Esophagus squamous epithelium (tissue), 5 donors: Measurements from ENCODE around the gene TMEM163. TPM values are rescaled to one million over a fixed set of nuclear protein-coding genes. Genes with fewer than 3 reads are reported as not detected.
A peak's percentile ranks its signal among the peaks of the same experiment; 100 is the strongest.

Source experiments
- DNase-seq: peaks from one replicate; lab custom pipeline; 2025; lab: John Stamatoyannopoulos, UW
- H3K27ac ChIP-seq, 4 donors: fragments of 200-600 bp; sonication (generic); one replicate each; pipeline ENCODE4 v1.5.1; 2016 to 2019; ENCODE audit warnings: mild to moderate bottlenecking in 1 of 4
- H3K27me3 ChIP-seq, 4 donors: fragments of 200-600 bp; sonication (generic); 1 replicate in 3 of 4; 2 replicates in 1 of 4; pipeline versions ENCODE4 v1.5.1 to v1.6.0; 2017 to 2021; ENCODE audit warnings: antibody characterized with exemption in 1 of 4
- H3K36me3 ChIP-seq, 3 donors: fragments of 200-600 bp; sonication (generic); one replicate each; pipeline ENCODE4 v1.5.1; 2016 to 2019
- H3K4me1 ChIP-seq, 3 donors: fragments of 200-600 bp; sonication (generic); one replicate each; pipeline ENCODE4 v1.5.1; 2017 to 2019
- H3K4me3 ChIP-seq, 4 donors: fragments of 200-600 bp; sonication (generic); 1 replicate in 3 of 4; 2 replicates in 1 of 4; pipeline ENCODE4 v1.5.1; 2016 to 2019; ENCODE audit warnings: mild to moderate bottlenecking in 2 of 4, moderate library complexity in 1 of 4
- H3K9me3 ChIP-seq, 3 donors: fragments of 200-600 bp; sonication (generic); one replicate each; pipeline ENCODE4 v1.5.1; 2016 to 2019
- CTCF ChIP-seq, 6 experiments: fragments of 450-650 bp in 4 of 6; fragments of 200-600 bp in 2 of 6; sonication (generic) in 2 of 6; IDR thresholded peaks; one replicate each; pipeline ENCODE4 v1.5.1; 2016 to 2019; ENCODE audit warnings: antibody characterized with exemption in 6 of 6, mild to moderate bottlenecking in 4 of 6, moderate library complexity in 4 of 6
- POLR2A ChIP-seq, 4 donors: fragments of 450-650 bp; IDR thresholded peaks; one replicate each; pipeline ENCODE4 v1.6.1; 2017; ENCODE audit warnings: antibody characterized with exemption in 4 of 4, mild to moderate bottlenecking in 4 of 4, moderate library complexity in 3 of 4
- WGBS, 2 donors: methylation state at CpG; one replicate each; pipeline ENCODE4 v1.1.5; 2018; 5-methylcytosine and 5-hydroxymethylcytosine counted together
- intact Hi-C: fragments of 100-400 bp; cut with DNase I; formaldehyde crosslinking; loops from one replicate; pipeline ENCODE4 v1.15.0; 2022
- total RNA-seq, 4 donors: library from RNA; depleted of rRNA; stranded (reverse); fragments of >200 nt; gene quantifications; one replicate each; pipeline ENCODE4 v1.1.0, GENCODE V29; 2016
- donor health status: DM: yes; HTN: yes; CAD: no.

TMEM163 gene
- total RNA-seq, 4 donors from 2014 or later = 0.09 to 0.19 (median 0.12) TPM; not detected in 1

DNA sequence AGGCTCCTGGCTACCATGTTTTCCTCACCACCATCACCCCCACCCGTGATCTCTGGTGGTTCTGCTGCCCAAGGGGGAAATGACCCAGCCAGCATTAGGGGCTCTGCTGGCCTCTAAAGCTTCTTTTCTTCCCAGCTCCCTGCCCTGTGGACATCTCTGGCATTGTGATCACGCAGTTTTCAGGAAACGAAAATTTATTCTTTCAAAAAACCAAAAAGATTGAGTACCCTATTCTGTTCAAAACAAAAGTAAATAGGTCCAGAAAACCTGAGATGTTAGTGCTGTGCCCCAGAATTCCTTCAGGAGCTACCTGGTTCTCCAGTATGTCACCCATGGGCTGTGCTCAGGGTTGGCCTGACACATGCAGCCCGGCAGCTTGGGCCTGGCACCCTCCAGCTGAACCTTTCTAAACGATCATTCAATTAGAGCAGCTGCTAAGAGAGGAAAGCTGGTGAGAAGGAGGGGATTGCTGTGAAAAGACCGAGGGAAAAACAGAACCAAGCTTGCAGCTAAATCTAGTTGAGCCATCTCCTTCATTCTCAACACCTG lies 307.4 kb downstream of the TMEM163 start:
- H3K9me3 ChIP-seq = no peaks in the 10 kb centered on the region
- H3K36me3 ChIP-seq = peaks cover 0 to 8% (median 8%) of the 10 kb centered on the region in 3 donors
- 60 to 63% methylated on average over 6 of the region's 6 CpGs for WGBS, 2 donors
- DNase-seq = no peak
- H3K27me3 ChIP-seq = no peaks in the 10 kb centered on the region
- H3K4me1 ChIP-seq = peaks cover 11 to 57% (median 30%) of the 10 kb centered on the region in 3 donors
- intact Hi-C loops = loop anchor here (10.0 kb wide), 1 partner anchor 297 kb away; no protein-coding TSS in a partner anchor
- TF ChIP-seq POLR2A (IDR thresholded peaks at IDR 0.05) (no peak), CTCF (IDR thresholded peaks at IDR 0.05) (no peak)
- no peak overlapping the region for H3K4me3 ChIP-seq
- no peak overlapping the region for H3K27ac ChIP-seq

- H3K9me3 ChIP-seq = no peaks in the 10 kb centered on the region
- peaks cover 0 to 8% (median 8%) of the 10 kb centered on the region in 3 donors for H3K36me3 ChIP-seq
- H3K27me3 ChIP-seq = no peaks in the 10 kb centered on the region
- intact Hi-C loops = loop anchor here (10.0 kb wide), 1 partner anchor 296 kb away; no protein-coding TSS in a partner anchor
- no peak for DNase-seq
- peaks cover 11 to 62% (median 33%) of the 10 kb centered on the region in 3 donors for H3K4me1 ChIP-seq
- TF ChIP-seq POLR2A (IDR thresholded peaks at IDR 0.05) (no peak), CTCF (IDR thresholded peaks at IDR 0.05) (no peak)
- H3K4me3 ChIP-seq = no peak overlapping the region
- 57 to 60% methylated on average over 5 of the region's 5 CpGs for whole genome bisulfite sequencing, 2 donors
- no peak overlapping the region for H3K27ac ChIP-seq
Measured at GRCh38 chr2:134410831-134411231, 308.0 kb downstream of the TMEM163 start.

DNA sequence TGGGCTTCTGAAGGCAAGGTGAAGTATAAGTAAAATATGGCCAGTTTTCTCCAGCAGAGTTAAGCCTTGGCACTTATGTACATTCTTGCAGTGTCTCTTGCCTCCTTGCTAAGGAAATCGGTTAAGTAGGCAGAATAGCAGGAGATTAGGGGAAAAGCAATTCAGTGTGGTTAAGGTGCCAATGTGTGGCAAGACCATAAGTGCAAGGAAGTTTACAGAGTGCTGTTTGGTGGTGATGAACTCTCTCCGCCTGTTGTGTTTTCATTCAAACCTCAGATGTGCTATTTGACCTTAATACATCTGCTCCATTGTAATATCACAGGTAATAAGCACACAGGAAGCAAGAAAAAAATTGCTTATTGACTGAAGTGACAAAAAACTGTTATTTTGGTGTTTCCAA lies 308.8 kb downstream of the TMEM163 start:
- TF ChIP-seq POLR2A (IDR thresholded peaks at IDR 0.05) = no peak
- no peak for TF ChIP-seq CTCF (IDR thresholded peaks at IDR 0.05)

DNA sequence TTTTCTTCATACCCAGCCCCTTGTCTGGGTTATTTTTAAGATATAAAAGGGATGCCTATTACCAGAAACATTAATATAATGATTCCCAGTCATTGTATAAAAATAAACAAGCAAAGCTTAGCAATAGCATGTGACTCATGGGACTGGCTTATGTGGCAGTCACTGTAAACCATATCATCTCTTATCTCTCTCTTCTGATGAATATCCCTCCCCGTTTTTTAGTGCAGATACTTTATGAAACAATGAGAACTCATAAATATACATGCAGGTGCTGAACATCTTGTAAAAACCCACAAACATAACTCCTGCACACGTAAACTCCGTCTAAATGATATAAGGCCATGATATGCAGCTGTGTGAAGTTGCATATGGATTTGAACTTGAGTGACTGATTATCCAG lies 310.0 kb downstream of the TMEM163 start:
- no peak for DNase-seq
- no peaks in the 10 kb centered on the region for H3K9me3 ChIP-seq
- no peaks in the 10 kb centered on the region for H3K27me3 ChIP-seq
- no peak overlapping the region for H3K4me3 ChIP-seq
- H3K27ac ChIP-seq = no peak overlapping the region
- intact Hi-C loops = no loop called here
- TF ChIP-seq POLR2A (IDR thresholded peaks at IDR 0.05) (no peak), CTCF (IDR thresholded peaks at IDR 0.05) (no peak)
- peaks cover 15 to 73% (median 35%) of the 10 kb centered on the region in 3 donors for H3K4me1 ChIP-seq
- 61 to 74% methylated on average over 3 of the region's 3 CpGs for WGBS, 2 donors
- H3K36me3 ChIP-seq = peaks cover 0 to 15% (median 8%) of the 10 kb centered on the region in 3 donors

More for the DNA sequence above, 308.8 kb downstream of the TMEM163 start:
- 56 to 69% methylated on average over 2 of the region's 2 CpGs for WGBS, 2 donors
- Histone ChIP-seq H3K36me3 (peaks cover 0 to 8% (median 8%) of the 10 kb centered on the region in 3 donors), H3K4me1 (peaks cover 15 to 71% (median 35%) of the 10 kb centered on the region in 3 donors), H3K4me3 (no peak overlapping the region), H3K27me3 (no peaks in the 10 kb centered on the region), H3K9me3 (no peaks in the 10 kb centered on the region), H3K27ac (no peak overlapping the region)
- DNase-seq = no peak
- intact Hi-C loops = loop anchor here (10.0 kb wide), 1 partner anchor 295 kb away; no protein-coding TSS in a partner anchor

DNA sequence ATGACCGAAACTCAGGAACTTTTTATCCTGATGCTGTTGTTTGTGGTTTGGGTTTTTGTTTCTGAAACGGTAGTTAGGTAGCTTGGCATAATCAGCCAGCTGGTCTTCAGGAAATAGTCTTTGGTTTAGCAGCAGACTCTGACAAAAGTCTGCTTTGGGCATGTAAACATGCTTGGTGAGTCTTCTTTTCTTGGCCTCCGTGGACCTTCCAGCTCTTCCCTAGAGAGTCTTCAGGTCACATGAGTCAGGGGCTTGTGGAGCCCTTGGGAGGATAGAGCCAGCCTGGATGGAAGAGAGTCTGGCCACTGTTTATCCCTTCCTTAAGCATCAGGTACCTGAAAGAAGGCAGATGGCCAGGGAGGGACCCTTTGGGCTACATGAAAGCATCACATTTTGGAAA lies 310.4 kb downstream of the TMEM163 start:
- 46 to 59% methylated on average over 3 of the region's 3 CpGs for WGBS, 2 donors
- Histone ChIP-seq H3K27me3 (no peaks in the 10 kb centered on the region), H3K4me3 (no peak overlapping the region), H3K36me3 (peaks cover 0 to 19% (median 8%) of the 10 kb centered on the region in 3 donors), H3K4me1 (peaks cover 15 to 73% (median 35%) of the 10 kb centered on the region in 3 donors), H3K9me3 (no peaks in the 10 kb centered on the region), H3K27ac (peak overlapping the region in 1 of 4 donors; percentile 12)
- TF ChIP-seq POLR2A (IDR thresholded peaks at IDR 0.05) (no peak), CTCF (IDR thresholded peaks at IDR 0.05) (no peak)
- intact Hi-C loops = no loop called here
- no peak for DNase-seq
